HG03066 (cell line): ENCODE results near the gene DYNLT1.

Experiments
- ATAC-seq: cut with Tn5 transposase; IDR thresholded peaks from one replicate; pipeline ENCODE4 v1.9.1; 2021; ENCODE audit warnings: low read depth; ENCODE audit not compliant: unreplicated experiment

The DYNLT1 gene

GRCh38 chr6:158604048-158604406 is 40.5 kb downstream of the DYNLT1 start:
- ATAC-seq, result no peak

DNA sequence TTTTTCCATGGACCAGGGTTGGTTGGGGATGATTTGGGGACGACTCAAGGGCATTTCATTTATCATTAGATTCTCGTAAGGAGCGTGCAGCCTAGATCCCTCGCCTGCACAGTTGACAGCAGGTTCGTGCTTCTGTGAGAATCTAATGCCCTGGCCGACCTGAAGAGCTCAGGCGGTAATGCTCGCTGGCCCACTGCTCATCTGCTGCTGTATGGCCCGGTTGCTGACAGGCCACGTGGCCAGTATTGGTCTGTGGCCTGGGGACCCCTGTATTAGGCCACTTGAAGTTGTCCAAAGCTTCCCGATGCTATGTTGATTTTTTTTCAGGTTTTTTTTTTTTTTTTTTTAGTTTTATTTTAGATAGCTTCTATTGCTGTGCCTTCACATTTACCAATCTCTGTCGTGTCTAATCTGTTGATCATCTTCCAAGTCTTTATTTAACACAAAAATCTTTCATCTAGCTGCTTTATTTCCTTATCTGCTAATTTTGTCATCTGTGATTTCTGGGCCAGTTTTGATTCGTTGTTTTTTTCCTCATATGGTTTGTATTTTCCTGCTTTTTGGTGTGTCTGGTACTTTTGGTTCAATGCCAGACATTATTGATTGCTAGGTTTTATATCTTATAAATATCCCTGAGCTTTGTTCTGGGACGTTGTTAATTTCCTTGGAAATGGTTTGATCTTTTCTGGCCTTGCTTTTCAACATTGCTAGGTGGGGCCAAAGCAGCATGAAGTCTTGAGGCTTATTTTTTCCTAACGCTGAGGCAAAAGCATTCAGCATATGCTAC is 41.1 kb downstream of the DYNLT1 start:
- no peak for ATAC-seq

- no peak for ATAC-seq
These were observed 44.9 kb downstream of the DYNLT1 start for GRCh38 chr6:158599635-158600034.

- no peak for ATAC-seq
These were observed 47.0 kb downstream of the DYNLT1 start for GRCh38 chr6:158597565-158597964.

- no peak for ATAC-seq
These were observed 47.7 kb downstream of the DYNLT1 start for GRCh38 chr6:158596861-158597260.

- ATAC-seq, result no peak
These were observed 49.3 kb downstream of the DYNLT1 start for GRCh38 chr6:158595223-158595622.

GRCh38 chr6:158593670-158594069 is 50.9 kb downstream of the DYNLT1 start:
- no peak for ATAC-seq

DNA sequence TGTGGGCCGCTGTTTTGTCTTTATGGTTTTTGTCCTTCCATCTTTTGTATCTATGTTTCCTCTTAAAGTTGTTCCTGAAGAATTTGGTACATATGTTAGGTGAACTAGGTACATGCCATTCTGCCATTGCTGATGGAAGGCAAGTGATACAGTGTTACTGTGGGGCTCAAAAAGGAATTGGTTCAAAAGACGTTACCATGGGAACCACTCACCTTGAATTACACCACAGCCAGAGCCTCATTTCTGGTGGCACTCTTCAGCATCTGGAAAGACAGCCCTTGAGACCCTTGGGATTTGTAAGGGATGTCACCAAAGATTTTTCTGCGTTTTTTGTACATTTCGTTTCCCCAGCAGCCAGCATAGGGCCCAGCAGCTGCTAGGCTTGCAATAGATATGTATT is 52.7 kb downstream of the DYNLT1 start:
- ATAC-seq, result no peak

GRCh38 chr6:158591134-158591809 is 53.3 kb downstream of the DYNLT1 start:
- no peak for ATAC-seq

GRCh38 chr6:158589366-158589765 is 55.2 kb downstream of the DYNLT1 start:
- no peak for ATAC-seq

GRCh38 chr6:158586652-158587051 is 57.9 kb downstream of the DYNLT1 start:
- ATAC-seq, result no peak
